HEK293T (cell line): ENCODE results near the gene PCDHB1.

Source experiments
- BHLHE40 ChIP-seq: fragments of 450-650 bp; IDR thresholded peaks from 2 replicates; pipeline ENCODE4 v1.6.1; 2016; ENCODE audit warnings: mild to moderate bottlenecking, moderate library complexity, borderline replicate concordance
- FOXA1 ChIP-seq: fragments of 450-650 bp; IDR thresholded peaks from 2 replicates; pipeline ENCODE4 v1.6.1; 2016; ENCODE audit warnings: mild to moderate bottlenecking
- FOXK2 ChIP-seq: fragments of 450-650 bp; IDR thresholded peaks from 2 replicates; pipeline ENCODE4 v1.6.1; 2016; ENCODE audit warnings: mild to moderate bottlenecking
- LEF1 ChIP-seq: fragments of 450-650 bp; IDR thresholded peaks from 2 replicates; pipeline ENCODE4 v1.6.1; 2017; ENCODE audit warnings: mild to moderate bottlenecking, borderline replicate concordance
- PKNOX1 ChIP-seq: fragments of 450-650 bp; IDR thresholded peaks from 2 replicates; pipeline ENCODE4 v1.6.1; 2016
- SP1 ChIP-seq: fragments of 450-650 bp; IDR thresholded peaks from 2 replicates; pipeline ENCODE4 v1.6.1; 2017
- TARDBP ChIP-seq: fragments of 450-650 bp; IDR thresholded peaks from 2 replicates; pipeline ENCODE4 v1.6.1; 2016

- TF ChIP-seq FOXK2 (no peak), BHLHE40 (no peak), FOXA1 (no peak), SP1 (no peak), TARDBP (no peak), PKNOX1 (no peak), LEF1 (no peak)
These were observed 49.1 kb upstream of the PCDHB1 start for GRCh38 chr5:141001844-141002604.
